Liver (tissue), 9 donors: ENCODE results near the gene B3GNT5. TPM values are rescaled to one million over a fixed set of nuclear protein-coding genes. Genes with fewer than 3 reads are reported as not detected.

Experiments used
- DNase-seq: peaks from one replicate; pipeline ENCODE4 v3.0.0-alpha.2; 2017; ENCODE audit warnings: low spot score
- H3K27ac ChIP-seq, 2 donors: one replicate each; pipeline ENCODE4 v1.7.0; 2013; ENCODE audit warnings: inconsistent platforms in 2 of 2, low read length in 2 of 2, control low read depth in 1 of 2, low read depth in 1 of 2, mild to moderate bottlenecking in 1 of 2
- H3K27me3 ChIP-seq, 4 donors: one replicate each; pipeline versions ENCODE4 v1.6.1 to v1.7.0; 2013; ENCODE audit warnings: low read length in 3 of 4, inconsistent platforms in 1 of 4, mild to moderate bottlenecking in 1 of 4, moderate library complexity in 1 of 4; ENCODE audit not compliant: control insufficient read depth in 4 of 4, insufficient read depth in 4 of 4
- H3K36me3 ChIP-seq, 4 donors: one replicate each; pipeline versions ENCODE4 v1.6.1 to v1.7.0; 2013; ENCODE audit warnings: low read length in 3 of 4, mild to moderate bottlenecking in 3 of 4, low read depth in 1 of 4, moderate library complexity in 1 of 4; ENCODE audit not compliant: control insufficient read depth in 4 of 4, insufficient read depth in 3 of 4
- H3K4me1 ChIP-seq, 4 donors: one replicate each; pipeline versions ENCODE4 v1.6.1 to v1.7.0; 2013; ENCODE audit warnings: low read length in 3 of 4, mild to moderate bottlenecking in 3 of 4, moderate library complexity in 1 of 4; ENCODE audit not compliant: control insufficient read depth in 4 of 4, insufficient read depth in 4 of 4
- H3K4me3 ChIP-seq, 3 donors: one replicate each; pipeline versions ENCODE4 v1.6.1 to v1.7.0; 2013; ENCODE audit warnings: low read length in 3 of 3, control low read depth in 1 of 3, low read depth in 1 of 3, mild to moderate bottlenecking in 1 of 3
- H3K9ac ChIP-seq, 2 donors: one replicate each; pipeline ENCODE4 v1.7.0; 2013; ENCODE audit warnings: low read length in 2 of 2, mild to moderate bottlenecking in 2 of 2, moderate library complexity in 2 of 2, control low read depth in 1 of 2, low read depth in 1 of 2
- H3K9me3 ChIP-seq, 4 donors: one replicate each; pipeline versions ENCODE4 v1.6.1 to v1.7.0; 2013; ENCODE audit warnings: low read length in 3 of 4; ENCODE audit not compliant: control insufficient read depth in 4 of 4
- EGR1 ChIP-seq, 2 donors: IDR thresholded peaks; 2 replicates each; pipeline ENCODE4 v1.6.1; 2016 to 2018; ENCODE audit warnings: antibody characterized with exemption in 2 of 2, low read depth in 2 of 2
- FOXA1 ChIP-seq: IDR thresholded peaks from 2 replicates; pipeline ENCODE4 v1.6.1; 2016; ENCODE audit warnings: antibody characterized with exemption
- GABPA ChIP-seq, 2 donors: IDR thresholded peaks in 1 of 2; conservative IDR thresholded peaks in 1 of 2; 2 replicates each; pipeline ENCODE4 v1.6.1; 2016; ENCODE audit warnings: antibody characterized with exemption in 2 of 2, mild to moderate bottlenecking in 1 of 2, moderate library complexity in 1 of 2
- HNF4A ChIP-seq, 2 donors: conservative IDR thresholded peaks; 2 replicates each; pipeline ENCODE4 v1.6.1; 2016; ENCODE audit warnings: antibody characterized with exemption in 2 of 2, mild to moderate bottlenecking in 2 of 2
- HNF4G ChIP-seq: IDR thresholded peaks from 2 replicates; pipeline ENCODE4 v1.6.1; 2016; ENCODE audit warnings: antibody characterized with exemption
- JUND ChIP-seq, 2 donors: IDR thresholded peaks; 2 replicates each; pipeline ENCODE4 v1.6.1; 2016; ENCODE audit warnings: antibody characterized with exemption in 2 of 2
- MAX ChIP-seq: IDR thresholded peaks from 2 replicates; pipeline ENCODE4 v1.6.1; 2016; ENCODE audit warnings: antibody characterized with exemption
- NR2F2 ChIP-seq: IDR thresholded peaks from 2 replicates; pipeline ENCODE4 v1.6.1; 2016; ENCODE audit warnings: antibody characterized with exemption
- RAD21 ChIP-seq, 2 donors: IDR thresholded peaks; 2 replicates each; pipeline ENCODE4 v1.6.1; 2016; ENCODE audit warnings: antibody characterized with exemption in 2 of 2, mild to moderate bottlenecking in 2 of 2
- REST ChIP-seq: IDR thresholded peaks from 2 replicates; pipeline ENCODE4 v1.6.1; 2016; ENCODE audit warnings: antibody characterized with exemption, mild to moderate bottlenecking
- RXRA ChIP-seq, 2 donors: IDR thresholded peaks; 2 replicates each; pipeline ENCODE4 v1.6.1; 2017 to 2018; ENCODE audit warnings: antibody characterized with exemption in 2 of 2, mild to moderate bottlenecking in 1 of 2
- SP1 ChIP-seq: IDR thresholded peaks from 2 replicates; pipeline ENCODE4 v1.6.1; 2018; ENCODE audit warnings: antibody characterized with exemption, mild to moderate bottlenecking
- TAF1 ChIP-seq: conservative IDR thresholded peaks from 2 replicates; pipeline ENCODE4 v1.6.1; 2016; ENCODE audit warnings: antibody characterized with exemption, mild to moderate bottlenecking
- YY1 ChIP-seq: IDR thresholded peaks from 2 replicates; pipeline ENCODE4 v1.6.1; 2016; ENCODE audit warnings: antibody characterized with exemption, mild to moderate bottlenecking
- WGBS: extraction: QIAGEN DNeasy Blood & Tissue Kit; methylation state at CpG from one replicate; pipeline ENCODE4 v1.1.7; 2013; 5-methylcytosine and 5-hydroxymethylcytosine counted together
- polyA plus RNA-seq, 2 donors: library from polyadenylated mRNA; stranded (reverse) in 1 of 2; unstranded in 1 of 2; fragments of 200-250 nt in 1 of 2; fragments of >200 nt in 1 of 2; fragmentation: Nextera tagmentation in 1 of 2; extraction: Ambion mirVana in 1 of 2; gene quantifications; one replicate each; pipeline versions ENCODE4 v1.2.1 to v1.2.3, GENCODE V29; 2013 to 2015
- total RNA-seq, 2 donors: library from RNA; depleted of rRNA; stranded (reverse); fragments of >200 nt; gene quantifications; one replicate each; pipeline ENCODE4 v1.2.3, GENCODE V29; 2014
- TF ChIP-seq, protein P1 (sequence below): IDR thresholded peaks from 2 replicates; pipeline ENCODE4 v1.6.1; 2016; ENCODE audit warnings: antibody characterized with exemption
- TF ChIP-seq, protein P2 (sequence below): fragments of 150-350 bp; IDR thresholded peaks from 2 replicates; pipeline ENCODE4 v1.5.1; 2017; ENCODE audit warnings: improper control_type of control experiment, low read depth, low read length; ENCODE audit not compliant: missing input control
- TF ChIP-seq, protein P3 (sequence below): IDR thresholded peaks from 2 replicates; pipeline ENCODE4 v1.6.1; 2016; ENCODE audit warnings: antibody characterized with exemption
- donor health status: healthy.
- donor health status: healthy.
- donor health status: healthy.
- donor health status: healthy.
- donor health status: healthy.

Gene B3GNT5
- total and polyA plus RNA-seq, 4 donors: 0.22 to 1.8 (median 0.53) TPM

GRCh38 chr3:183274609-183275008 is 21.6 kb downstream of the B3GNT5 start:
- TF ChIP-seq GABPA (IDR thresholded peaks at IDR 0.05 in 1 of 2, conservative IDR thresholded peaks at IDR 0.05 in 1 of 2) (no peak), EGR1 (IDR thresholded peaks at IDR 0.05; ENCODE audit: low read depth in 2 of 2) (no peak), RXRA (IDR thresholded peaks at IDR 0.05) (no peak), TAF1 (no peak), NR2F2 (no peak), JUND (IDR thresholded peaks at IDR 0.05) (no peak), RAD21 (IDR thresholded peaks at IDR 0.05) (no peak), YY1 (no peak), HNF4G (no peak)
- TF ChIP-seq, protein P1, sequence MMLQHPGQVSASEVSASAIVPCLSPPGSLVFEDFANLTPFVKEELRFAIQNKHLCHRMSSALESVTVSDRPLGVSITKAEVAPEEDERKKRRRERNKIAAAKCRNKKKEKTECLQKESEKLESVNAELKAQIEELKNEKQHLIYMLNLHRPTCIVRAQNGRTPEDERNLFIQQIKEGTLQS: no peak
- H3K9me3 ChIP-seq: no peaks in the 10 kb centered on the region
- H3K27ac ChIP-seq: no peak overlapping the region
- H3K27me3 ChIP-seq: no peaks in the 10 kb centered on the region
- H3K4me3 ChIP-seq: no peak overlapping the region
- H3K4me1 ChIP-seq: no peaks in the 10 kb centered on the region
- no peak overlapping the region for H3K9ac ChIP-seq
- 87% methylated on average over 5 of the region's 5 CpGs for WGBS
- H3K36me3 ChIP-seq: no peaks in the 10 kb centered on the region
- DNase-seq: no peak

DNA sequence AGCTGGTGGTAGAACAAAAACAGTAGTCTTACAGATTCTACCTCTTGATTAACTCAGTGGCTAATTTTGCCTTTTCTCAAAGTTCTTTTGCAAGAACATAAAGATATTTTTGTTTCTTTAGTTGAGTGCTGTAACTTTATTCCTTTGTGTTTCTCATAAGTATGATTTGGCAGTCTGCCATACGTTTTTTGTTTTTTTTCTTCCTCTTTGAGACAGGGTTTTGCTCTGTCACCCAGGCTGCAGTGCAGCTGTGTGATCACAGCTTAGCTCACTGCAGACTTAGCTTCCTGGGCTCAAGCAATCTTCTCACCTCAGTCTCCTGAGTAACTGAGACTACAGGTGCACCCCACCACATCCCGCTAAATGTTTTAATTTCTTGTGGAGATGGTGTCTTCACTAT is 22.4 kb downstream of the B3GNT5 start:
- Histone ChIP-seq H3K9ac (no peak overlapping the region), H3K4me3 (no peak overlapping the region), H3K36me3 (no peaks in the 10 kb centered on the region), H3K27me3 (no peaks in the 10 kb centered on the region), H3K9me3 (no peaks in the 10 kb centered on the region), H3K4me1 (no peaks in the 10 kb centered on the region), H3K27ac (no peak overlapping the region)
- 43% methylated on average over 2 of the region's 2 CpGs for whole genome bisulfite sequencing
- TF ChIP-seq, protein P2, sequence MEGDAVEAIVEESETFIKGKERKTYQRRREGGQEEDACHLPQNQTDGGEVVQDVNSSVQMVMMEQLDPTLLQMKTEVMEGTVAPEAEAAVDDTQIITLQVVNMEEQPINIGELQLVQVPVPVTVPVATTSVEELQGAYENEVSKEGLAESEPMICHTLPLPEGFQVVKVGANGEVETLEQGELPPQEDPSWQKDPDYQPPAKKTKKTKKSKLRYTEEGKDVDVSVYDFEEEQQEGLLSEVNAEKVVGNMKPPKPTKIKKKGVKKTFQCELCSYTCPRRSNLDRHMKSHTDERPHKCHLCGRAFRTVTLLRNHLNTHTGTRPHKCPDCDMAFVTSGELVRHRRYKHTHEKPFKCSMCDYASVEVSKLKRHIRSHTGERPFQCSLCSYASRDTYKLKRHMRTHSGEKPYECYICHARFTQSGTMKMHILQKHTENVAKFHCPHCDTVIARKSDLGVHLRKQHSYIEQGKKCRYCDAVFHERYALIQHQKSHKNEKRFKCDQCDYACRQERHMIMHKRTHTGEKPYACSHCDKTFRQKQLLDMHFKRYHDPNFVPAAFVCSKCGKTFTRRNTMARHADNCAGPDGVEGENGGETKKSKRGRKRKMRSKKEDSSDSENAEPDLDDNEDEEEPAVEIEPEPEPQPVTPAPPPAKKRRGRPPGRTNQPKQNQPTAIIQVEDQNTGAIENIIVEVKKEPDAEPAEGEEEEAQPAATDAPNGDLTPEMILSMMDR: no peak
- TF ChIP-seq NR2F2 (no peak), FOXA1 (no peak), HNF4G (no peak), MAX (no peak), SP1 (no peak), REST (no peak), HNF4A (conservative IDR thresholded peaks at IDR 0.05) (no peak)
- TF ChIP-seq, protein P3, sequence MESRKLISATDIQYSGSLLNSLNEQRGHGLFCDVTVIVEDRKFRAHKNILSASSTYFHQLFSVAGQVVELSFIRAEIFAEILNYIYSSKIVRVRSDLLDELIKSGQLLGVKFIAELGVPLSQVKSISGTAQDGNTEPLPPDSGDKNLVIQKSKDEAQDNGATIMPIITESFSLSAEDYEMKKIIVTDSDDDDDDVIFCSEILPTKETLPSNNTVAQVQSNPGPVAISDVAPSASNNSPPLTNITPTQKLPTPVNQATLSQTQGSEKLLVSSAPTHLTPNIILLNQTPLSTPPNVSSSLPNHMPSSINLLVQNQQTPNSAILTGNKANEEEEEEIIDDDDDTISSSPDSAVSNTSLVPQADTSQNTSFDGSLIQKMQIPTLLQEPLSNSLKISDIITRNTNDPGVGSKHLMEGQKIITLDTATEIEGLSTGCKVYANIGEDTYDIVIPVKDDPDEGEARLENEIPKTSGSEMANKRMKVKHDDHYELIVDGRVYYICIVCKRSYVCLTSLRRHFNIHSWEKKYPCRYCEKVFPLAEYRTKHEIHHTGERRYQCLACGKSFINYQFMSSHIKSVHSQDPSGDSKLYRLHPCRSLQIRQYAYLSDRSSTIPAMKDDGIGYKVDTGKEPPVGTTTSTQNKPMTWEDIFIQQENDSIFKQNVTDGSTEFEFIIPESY: no peak
- TF ChIP-seq, protein P1: no peak
- no peak for DNase-seq
